ENCODE measurements around the gene EXOC3.

DNA sequence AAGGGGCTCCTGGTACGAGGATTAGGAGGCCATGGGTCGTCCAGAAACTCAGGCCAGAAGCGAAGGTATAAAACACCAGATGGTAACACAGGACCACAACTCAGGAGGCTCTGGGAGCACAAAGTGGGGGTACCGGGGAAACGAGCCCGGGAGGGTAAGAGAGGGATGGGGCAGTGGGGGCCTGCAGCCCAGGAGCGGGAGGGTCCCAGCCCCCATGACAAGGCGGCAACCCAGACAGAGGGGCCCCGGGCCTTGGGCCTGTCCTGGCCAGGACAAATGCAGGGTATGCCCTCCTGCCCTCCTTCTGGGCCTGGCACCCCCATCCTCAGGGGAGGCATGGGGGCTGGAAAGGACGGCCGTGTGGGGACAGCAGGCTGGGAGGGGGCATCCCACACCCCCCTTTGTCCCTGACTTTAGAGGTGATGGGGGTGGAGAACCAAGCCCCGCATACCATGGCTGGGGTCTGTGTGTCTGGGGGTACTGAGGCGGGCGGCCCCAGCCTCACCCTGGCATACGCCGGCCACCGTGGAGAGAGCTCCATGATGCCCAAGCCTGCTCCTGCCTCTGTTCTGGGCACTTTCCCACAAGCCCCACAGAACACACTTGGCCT is 47.0 kb upstream of the EXOC3 start:
- TF ChIP-seq, protein P1, sequence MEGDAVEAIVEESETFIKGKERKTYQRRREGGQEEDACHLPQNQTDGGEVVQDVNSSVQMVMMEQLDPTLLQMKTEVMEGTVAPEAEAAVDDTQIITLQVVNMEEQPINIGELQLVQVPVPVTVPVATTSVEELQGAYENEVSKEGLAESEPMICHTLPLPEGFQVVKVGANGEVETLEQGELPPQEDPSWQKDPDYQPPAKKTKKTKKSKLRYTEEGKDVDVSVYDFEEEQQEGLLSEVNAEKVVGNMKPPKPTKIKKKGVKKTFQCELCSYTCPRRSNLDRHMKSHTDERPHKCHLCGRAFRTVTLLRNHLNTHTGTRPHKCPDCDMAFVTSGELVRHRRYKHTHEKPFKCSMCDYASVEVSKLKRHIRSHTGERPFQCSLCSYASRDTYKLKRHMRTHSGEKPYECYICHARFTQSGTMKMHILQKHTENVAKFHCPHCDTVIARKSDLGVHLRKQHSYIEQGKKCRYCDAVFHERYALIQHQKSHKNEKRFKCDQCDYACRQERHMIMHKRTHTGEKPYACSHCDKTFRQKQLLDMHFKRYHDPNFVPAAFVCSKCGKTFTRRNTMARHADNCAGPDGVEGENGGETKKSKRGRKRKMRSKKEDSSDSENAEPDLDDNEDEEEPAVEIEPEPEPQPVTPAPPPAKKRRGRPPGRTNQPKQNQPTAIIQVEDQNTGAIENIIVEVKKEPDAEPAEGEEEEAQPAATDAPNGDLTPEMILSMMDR (IDR thresholded peaks at IDR 0.05; ENCODE audit: insufficient read depth, low read length) = no peak
- TF ChIP-seq POLR2AphosphoS5 (IDR thresholded peaks at IDR 0.05; ENCODE audit: low read depth) (no peak), GABPA (IDR thresholded peaks at IDR 0.05; ENCODE audit: low read depth) (no peak), SPI1 (IDR thresholded peaks at IDR 0.05; ENCODE audit: borderline replicate concordance, low read depth) (no peak)
- TF ChIP-seq, protein P2, sequence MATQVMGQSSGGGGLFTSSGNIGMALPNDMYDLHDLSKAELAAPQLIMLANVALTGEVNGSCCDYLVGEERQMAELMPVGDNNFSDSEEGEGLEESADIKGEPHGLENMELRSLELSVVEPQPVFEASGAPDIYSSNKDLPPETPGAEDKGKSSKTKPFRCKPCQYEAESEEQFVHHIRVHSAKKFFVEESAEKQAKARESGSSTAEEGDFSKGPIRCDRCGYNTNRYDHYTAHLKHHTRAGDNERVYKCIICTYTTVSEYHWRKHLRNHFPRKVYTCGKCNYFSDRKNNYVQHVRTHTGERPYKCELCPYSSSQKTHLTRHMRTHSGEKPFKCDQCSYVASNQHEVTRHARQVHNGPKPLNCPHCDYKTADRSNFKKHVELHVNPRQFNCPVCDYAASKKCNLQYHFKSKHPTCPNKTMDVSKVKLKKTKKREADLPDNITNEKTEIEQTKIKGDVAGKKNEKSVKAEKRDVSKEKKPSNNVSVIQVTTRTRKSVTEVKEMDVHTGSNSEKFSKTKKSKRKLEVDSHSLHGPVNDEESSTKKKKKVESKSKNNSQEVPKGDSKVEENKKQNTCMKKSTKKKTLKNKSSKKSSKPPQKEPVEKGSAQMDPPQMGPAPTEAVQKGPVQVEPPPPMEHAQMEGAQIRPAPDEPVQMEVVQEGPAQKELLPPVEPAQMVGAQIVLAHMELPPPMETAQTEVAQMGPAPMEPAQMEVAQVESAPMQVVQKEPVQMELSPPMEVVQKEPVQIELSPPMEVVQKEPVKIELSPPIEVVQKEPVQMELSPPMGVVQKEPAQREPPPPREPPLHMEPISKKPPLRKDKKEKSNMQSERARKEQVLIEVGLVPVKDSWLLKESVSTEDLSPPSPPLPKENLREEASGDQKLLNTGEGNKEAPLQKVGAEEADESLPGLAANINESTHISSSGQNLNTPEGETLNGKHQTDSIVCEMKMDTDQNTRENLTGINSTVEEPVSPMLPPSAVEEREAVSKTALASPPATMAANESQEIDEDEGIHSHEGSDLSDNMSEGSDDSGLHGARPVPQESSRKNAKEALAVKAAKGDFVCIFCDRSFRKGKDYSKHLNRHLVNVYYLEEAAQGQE (IDR thresholded peaks at IDR 0.05; ENCODE audit: insufficient replicate concordance, low read depth) = no peak

Measured in HL-60 (cell line).